ENCODE data around the gene CACTIN.
"Not testable (repeated sequence)": the region's sequence is repeated elsewhere in the genome, so short reads cannot be mapped to it uniquely, and the experiment has no call there.

The CACTIN gene

DNA sequence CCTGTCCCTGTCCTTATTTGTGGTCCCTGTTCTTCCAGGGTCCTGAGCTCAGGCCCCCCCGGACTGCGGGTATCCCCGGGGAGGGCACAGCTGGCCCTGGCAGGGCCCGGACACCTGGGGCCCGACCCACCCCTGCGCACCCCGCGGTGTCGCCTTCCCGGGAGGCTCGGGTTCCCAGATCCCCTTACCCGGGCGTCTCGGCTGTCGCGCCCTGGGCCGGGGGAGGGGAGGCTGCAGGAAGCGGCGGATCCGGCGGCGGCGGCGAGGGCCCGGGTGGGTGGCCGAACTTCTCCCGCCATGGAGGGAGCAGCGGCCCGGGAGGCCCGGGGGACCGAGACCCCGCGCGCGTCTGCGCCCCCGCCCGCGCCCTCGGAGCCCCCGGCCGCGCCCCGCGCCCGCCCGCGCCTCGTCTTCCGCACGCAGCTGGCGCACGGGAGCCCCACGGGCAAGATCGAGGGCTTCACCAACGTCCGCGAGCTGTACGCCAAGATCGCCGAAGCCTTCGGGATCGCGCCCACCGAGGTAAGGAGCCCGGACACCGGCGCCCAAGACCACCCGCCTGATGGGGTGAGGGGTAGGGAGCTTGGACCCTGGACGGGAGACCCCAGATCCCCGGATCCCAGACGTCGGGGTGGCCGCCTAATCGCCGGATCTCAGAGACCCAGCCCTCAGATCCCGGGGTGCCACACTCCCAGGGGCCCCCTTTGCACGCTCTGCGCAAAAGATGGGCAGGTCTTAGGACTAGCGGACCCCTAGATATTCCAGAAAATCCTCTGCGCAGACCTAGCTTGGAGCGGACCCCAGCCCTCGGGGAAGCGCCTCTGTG is 41.1 kb downstream of the CACTIN start, which contains the start of gene GIPC3:
GIPC3 (plus strand) TSS at position 178 of the 826 bp plus-strand sequence; CDS start at position 298, 120 bp downstream.
- Histone ChIP-seq H3K9me3 (ENCODE audit: insufficient read depth, low read depth, low read length) (peaks cover 4% of the 10 kb centered on the region; the same call in 1 of the 2 replicates), H3K9ac (ENCODE audit: low read depth, low read length) (no peak within 1 kb of the TSS), H3K27me3 (ENCODE audit: insufficient read depth, low read length) (peaks cover 44% of the 10 kb centered on the region), H3K4me3 (ENCODE audit: low read length) (peak within 1 kb of the TSS; percentile 55), H3K36me3 (ENCODE audit: insufficient read depth, low read depth, low read length) (no peaks in the 10 kb centered on the region), H3K4me1 (ENCODE audit: insufficient read depth, low read length) (no peaks in the 10 kb centered on the region), H3K27ac (ENCODE audit: low read length) (no peak within 1 kb of the TSS)

DNA sequence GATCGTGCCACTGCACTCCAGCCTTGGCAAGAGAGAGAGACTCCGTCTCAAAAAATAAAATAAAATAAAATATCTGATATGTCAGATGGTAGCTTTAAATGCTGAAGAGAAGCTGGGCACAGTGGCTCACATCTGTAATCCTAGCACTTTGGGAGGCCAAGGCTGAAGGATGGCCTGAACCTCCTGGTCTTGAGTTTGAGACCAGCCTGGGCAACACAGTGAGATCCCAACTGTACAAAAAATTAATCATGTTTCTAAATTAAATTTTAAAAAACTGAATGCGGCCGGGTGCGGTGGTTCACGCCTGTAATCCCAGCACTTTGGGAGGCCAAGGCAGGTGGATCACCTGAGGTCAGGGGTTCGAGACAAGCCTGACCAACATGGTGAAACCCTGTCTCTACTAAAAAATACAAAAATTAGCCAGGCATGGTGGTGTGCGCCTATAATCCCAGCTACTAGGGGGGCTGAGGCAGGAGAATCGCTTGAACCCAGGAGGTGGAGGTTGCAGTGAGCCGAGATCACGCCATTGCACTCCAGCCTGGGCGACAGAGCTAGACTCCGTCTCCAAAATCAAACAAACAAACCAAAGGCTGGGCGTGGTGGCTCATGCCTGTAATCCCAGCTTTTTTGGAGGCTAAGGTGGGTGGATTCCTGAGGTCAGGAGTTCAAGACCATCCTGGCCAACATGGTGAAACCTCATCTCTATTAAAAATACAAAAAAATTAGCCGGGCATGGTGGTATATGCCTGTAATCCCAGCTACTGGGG is 42.4 kb downstream of the CACTIN start:
- not testable (repeated sequence) for H3K27ac ChIP-seq (ENCODE audit: low read length); H3K36me3 ChIP-seq (ENCODE audit: insufficient read depth, low read depth, low read length); H3K4me1 ChIP-seq (ENCODE audit: insufficient read depth, low read length); H3K9ac ChIP-seq (ENCODE audit: low read depth, low read length); H3K9me3 ChIP-seq (ENCODE audit: insufficient read depth, low read depth, low read length); H3K4me3 ChIP-seq (ENCODE audit: low read length)
- H3K27me3 ChIP-seq (ENCODE audit: insufficient read depth, low read length) = peaks cover 44% of the 10 kb centered on the region

DNA sequence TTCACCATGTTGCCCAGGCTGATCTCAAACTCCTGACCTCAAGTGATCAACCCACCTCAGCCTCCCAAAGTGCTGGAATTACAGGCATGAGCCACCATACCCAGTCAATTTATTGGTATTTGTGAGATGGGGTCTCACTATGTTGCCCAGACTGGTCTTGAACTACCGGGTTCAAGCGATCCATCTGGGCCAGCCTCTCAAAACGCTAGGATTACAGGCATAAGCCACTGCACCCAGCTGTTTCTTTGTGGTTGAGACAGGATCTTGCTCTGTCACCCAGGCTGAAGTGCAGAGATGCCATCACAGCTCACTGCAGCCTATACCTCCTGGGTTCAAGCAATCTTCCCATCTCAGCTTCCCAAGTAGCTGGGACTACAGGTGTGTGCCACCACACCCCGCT is 44.8 kb downstream of the CACTIN start:
- H3K9ac ChIP-seq (ENCODE audit: low read depth, low read length); H3K4me3 ChIP-seq (ENCODE audit: low read length); H3K36me3 ChIP-seq (ENCODE audit: insufficient read depth, low read depth, low read length); H3K27ac ChIP-seq (ENCODE audit: low read length); H3K4me1 ChIP-seq (ENCODE audit: insufficient read depth, low read length); H3K9me3 ChIP-seq (ENCODE audit: insufficient read depth, low read depth, low read length): not testable (repeated sequence)
- H3K27me3 ChIP-seq (ENCODE audit: insufficient read depth, low read length) = peaks cover 37% of the 10 kb centered on the region

DNA sequence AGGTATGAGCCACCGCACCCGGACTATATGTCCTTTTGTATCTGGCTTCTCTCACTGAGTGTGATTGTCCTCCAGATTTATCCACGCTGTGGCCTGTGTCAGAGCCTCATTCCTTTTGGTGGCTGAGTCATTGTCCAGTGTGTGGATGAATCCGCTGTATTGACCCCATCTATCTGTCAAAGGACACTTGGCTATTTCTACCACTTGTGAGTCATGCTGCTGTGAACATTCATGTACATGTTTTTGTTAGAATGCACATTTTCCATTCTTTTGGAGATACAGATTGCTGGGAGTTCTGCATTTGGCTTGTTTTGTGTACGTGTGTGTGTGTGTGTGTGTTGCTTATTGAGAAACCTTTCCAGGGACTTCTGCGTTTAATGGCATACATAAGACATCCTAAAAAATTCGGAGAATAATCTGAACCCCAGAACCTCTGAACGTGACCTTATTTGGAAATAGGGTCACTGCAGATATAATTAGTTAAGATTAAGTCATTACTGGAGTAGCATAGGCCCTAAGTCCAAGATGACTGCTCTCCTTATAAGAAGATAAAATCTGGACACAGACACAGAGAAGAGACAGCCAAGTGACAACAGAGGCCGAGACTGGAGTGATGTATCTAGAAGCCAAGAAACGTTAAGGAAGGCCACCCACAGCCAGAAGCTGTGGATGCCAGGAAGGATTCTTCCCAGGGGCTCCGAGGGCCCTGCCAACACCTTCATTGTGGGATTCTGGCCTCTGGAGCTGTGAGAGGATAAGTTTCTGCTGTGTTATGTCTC is 46.2 kb downstream of the CACTIN start:
- peaks cover 22% of the 10 kb centered on the region for H3K27me3 ChIP-seq (ENCODE audit: insufficient read depth, low read length)
- no peak overlapping the region for H3K4me3 ChIP-seq (ENCODE audit: low read length)
- no peak overlapping the region for H3K27ac ChIP-seq (ENCODE audit: low read length)
- no peak overlapping the region for H3K9ac ChIP-seq (ENCODE audit: low read depth, low read length)
- H3K36me3 ChIP-seq (ENCODE audit: insufficient read depth, low read depth, low read length) = no peaks in the 10 kb centered on the region
- peaks cover 5% of the 10 kb centered on the region; the same call in 1 of the 2 replicates for H3K4me1 ChIP-seq (ENCODE audit: insufficient read depth, low read length)
- H3K9me3 ChIP-seq (ENCODE audit: insufficient read depth, low read depth, low read length) = no peaks in the 10 kb centered on the region

DNA sequence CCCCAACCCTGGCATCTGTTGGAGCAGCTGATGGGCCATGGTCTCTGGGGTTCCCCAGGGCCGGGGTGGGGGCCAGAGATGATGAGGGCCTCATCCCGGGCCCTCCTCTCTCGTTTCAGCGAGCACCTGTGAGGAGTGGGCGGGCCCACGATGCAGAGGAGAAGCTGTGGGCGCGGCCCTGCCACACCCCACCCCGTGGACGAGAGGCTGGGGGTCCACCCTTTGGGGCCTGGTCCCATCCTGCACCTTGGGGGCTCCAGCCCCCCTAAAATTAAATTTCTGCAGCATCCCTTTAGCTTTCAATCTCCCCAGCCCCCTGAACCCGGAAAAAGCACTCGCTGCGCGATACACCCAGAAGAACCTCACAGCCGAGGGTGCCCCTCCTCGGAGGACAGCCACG is 48.2 kb downstream of the CACTIN start:
- Histone ChIP-seq H3K9ac (ENCODE audit: low read depth, low read length) (no peak overlapping the region), H3K4me3 (ENCODE audit: low read length) (peak overlapping the region; percentile 11; the same call in 1 of the 2 replicates), H3K27ac (ENCODE audit: low read length) (no peak overlapping the region)

DNA sequence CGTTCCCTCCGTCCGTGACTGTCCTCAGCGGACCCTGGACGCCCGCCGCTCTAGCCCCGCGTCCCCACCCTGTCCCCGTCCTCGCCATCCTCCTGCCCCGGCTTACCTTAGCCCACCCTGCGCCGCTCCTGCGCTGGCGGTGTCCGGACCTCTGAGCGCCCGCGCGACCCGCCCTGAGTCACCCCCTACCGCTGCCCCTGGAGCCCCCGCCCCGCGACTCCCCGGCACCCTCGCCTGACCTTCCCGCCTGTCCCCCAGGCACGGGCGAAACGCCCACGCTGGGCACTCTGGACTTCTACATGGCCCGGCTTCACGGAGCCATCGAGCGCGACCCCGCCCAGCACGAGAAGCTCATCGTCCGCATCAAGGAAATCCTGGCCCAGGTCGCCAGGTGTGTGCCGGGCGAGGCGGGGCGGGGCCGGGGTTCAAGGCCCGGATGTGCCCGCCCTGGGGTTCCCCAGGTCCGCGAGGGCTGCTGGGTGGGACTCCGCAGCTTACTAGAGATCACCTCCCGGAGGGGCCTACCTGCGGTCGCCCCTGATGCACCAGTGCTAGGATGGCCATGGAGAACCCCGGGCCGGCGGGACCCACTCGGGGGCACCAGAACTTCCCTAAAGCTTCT is 48.8 kb downstream of the CACTIN start:
- H3K36me3 ChIP-seq (ENCODE audit: insufficient read depth, low read depth, low read length) = no peaks in the 10 kb centered on the region
- H3K27ac ChIP-seq (ENCODE audit: low read length) = no peak overlapping the region
- H3K9me3 ChIP-seq (ENCODE audit: insufficient read depth, low read depth, low read length) = no peaks in the 10 kb centered on the region
- H3K4me3 ChIP-seq (ENCODE audit: low read length) = peak overlapping the region; percentile 11; the same call in 1 of the 2 replicates
- H3K27me3 ChIP-seq (ENCODE audit: insufficient read depth, low read length) = no peaks in the 10 kb centered on the region
- peaks cover 5% of the 10 kb centered on the region; the same call in 1 of the 2 replicates for H3K4me1 ChIP-seq (ENCODE audit: insufficient read depth, low read length)
- no peak overlapping the region for H3K9ac ChIP-seq (ENCODE audit: low read depth, low read length)

More for the DNA sequence above, 48.2 kb downstream of the CACTIN start:
- no peaks in the 10 kb centered on the region for H3K9me3 ChIP-seq (ENCODE audit: insufficient read depth, low read depth, low read length)
- peaks cover 5% of the 10 kb centered on the region; the same call in 1 of the 2 replicates for H3K4me1 ChIP-seq (ENCODE audit: insufficient read depth, low read length)
- no peaks in the 10 kb centered on the region for H3K36me3 ChIP-seq (ENCODE audit: insufficient read depth, low read depth, low read length)
- peaks cover 3% of the 10 kb centered on the region for H3K27me3 ChIP-seq (ENCODE audit: insufficient read depth, low read length)

DNA sequence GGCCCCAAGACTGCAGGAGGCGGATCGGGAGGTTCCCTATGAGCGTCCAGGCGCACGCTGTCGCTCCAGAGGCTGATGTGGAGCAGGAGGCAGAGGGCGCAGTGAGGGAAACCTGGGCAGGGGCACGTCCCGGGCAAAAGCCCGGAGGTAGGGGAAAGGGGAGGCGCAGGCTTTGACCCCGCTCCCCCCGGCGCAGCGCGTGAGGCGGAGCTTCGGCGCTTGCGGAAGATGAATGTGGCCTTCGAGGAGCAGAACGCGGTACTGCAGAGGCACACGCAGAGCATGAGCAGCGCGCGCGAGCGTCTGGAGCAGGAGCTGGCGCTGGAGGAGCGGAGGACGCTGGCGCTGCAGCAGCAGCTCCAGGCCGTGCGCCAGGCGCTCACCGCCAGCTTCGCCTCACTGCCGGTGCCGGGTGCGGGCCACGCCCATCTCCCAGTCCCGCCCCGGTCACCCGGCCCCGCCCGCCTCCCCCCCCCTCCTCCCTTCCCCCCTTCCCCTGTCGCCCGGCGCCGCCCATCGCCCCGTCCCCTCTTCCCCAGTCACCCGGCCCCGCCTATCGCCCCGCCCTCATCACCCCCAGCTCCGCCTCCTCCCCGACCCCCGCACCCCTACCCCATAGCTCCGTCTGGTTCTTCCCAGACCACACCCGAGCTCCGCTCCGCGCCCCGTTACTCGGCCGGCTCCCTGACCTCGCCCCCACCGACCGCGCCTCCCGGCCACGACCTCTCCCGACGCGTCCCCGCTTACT is 49.7 kb downstream of the CACTIN start:
- peaks cover 9% of the 10 kb centered on the region; the same call in 1 of the 2 replicates for H3K4me1 ChIP-seq (ENCODE audit: insufficient read depth, low read length)
- no peaks in the 10 kb centered on the region for H3K27me3 ChIP-seq (ENCODE audit: insufficient read depth, low read length)
- H3K4me3 ChIP-seq (ENCODE audit: low read length) = peak overlapping the region; percentile 70
- H3K36me3 ChIP-seq (ENCODE audit: insufficient read depth, low read depth, low read length) = no peaks in the 10 kb centered on the region
- peak overlapping the region; percentile 74; the same call in 1 of the 2 replicates for H3K9ac ChIP-seq (ENCODE audit: low read depth, low read length)
- no peaks in the 10 kb centered on the region for H3K9me3 ChIP-seq (ENCODE audit: insufficient read depth, low read depth, low read length)
- no peak overlapping the region for H3K27ac ChIP-seq (ENCODE audit: low read length)

DNA sequence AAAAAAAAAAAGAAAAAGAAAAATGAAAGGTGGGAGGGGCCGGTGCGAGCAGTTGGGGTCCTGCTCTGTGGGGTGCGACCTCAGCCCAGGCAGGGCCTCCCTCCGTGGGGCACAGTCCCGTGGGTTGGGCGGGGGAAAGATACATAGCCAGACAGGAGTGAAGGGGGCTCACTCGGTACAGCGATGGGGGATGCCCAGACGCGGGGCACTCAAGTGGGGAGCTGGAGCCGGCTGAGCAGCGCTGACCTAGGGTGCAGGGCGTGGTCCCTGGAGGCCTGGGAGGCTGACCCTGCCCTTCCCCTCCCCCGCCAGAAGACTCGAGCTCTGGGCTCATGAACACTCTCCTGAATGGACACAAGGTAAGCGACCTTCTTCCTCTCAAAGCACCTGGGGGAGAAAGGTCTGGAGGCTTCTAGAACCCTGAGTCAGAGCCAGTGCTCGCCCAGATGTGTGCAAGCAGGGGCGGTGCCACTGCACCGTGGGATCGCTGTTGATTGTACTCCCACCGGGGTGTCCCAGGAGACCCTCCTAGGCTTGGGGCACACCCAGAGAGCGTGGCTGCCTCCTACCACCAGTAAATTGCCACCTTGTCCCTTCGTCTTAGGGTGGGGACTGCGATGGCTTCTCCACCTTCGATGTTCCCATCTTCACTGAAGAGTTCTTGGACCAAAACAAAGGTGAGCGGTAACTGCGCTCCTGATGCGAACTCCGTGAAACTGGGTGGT is 50.5 kb downstream of the CACTIN start:
- H3K27ac ChIP-seq (ENCODE audit: low read length) = no peak overlapping the region
- H3K4me3 ChIP-seq (ENCODE audit: low read length) = peak overlapping the region; percentile 70
- peaks cover 9% of the 10 kb centered on the region; the same call in 1 of the 2 replicates for H3K4me1 ChIP-seq (ENCODE audit: insufficient read depth, low read length)

DNA sequence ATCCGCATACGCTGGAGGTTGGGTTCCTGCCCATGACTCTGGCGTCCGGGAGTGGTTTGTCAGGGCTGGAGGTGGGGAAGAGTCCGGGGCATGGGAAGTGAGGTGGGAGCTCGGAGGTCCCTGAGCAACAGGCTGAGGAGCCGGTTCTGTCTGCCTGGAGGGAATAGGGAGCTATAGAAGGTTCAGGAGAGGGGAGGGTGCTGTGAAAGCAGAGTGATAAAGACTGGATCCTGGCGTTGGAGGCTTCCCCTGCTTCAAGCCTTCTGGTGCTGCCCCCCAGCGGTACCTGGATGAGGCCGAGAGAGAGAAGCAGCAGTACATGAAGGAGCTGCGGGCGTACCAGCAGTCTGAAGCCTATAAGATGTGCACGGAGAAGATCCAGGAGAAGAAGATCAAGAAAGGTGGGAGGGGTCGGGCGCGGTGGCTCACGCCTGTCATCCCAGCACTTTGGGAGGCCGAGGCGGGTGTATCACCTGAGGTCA is 51.3 kb downstream of the CACTIN start:
- no peak overlapping the region for H3K4me3 ChIP-seq (ENCODE audit: low read length)
- peaks cover 9% of the 10 kb centered on the region; the same call in 1 of the 2 replicates for H3K4me1 ChIP-seq (ENCODE audit: insufficient read depth, low read length)
- no peaks in the 10 kb centered on the region for H3K9me3 ChIP-seq (ENCODE audit: insufficient read depth, low read depth, low read length)
- no peaks in the 10 kb centered on the region for H3K27me3 ChIP-seq (ENCODE audit: insufficient read depth, low read length)
- H3K36me3 ChIP-seq (ENCODE audit: insufficient read depth, low read depth, low read length) = no peaks in the 10 kb centered on the region
- H3K9ac ChIP-seq (ENCODE audit: low read depth, low read length) = no peak overlapping the region
- no peak overlapping the region for H3K27ac ChIP-seq (ENCODE audit: low read length)

More for the DNA sequence above, 50.5 kb downstream of the CACTIN start:
- no peaks in the 10 kb centered on the region for H3K36me3 ChIP-seq (ENCODE audit: insufficient read depth, low read depth, low read length)
- no peaks in the 10 kb centered on the region for H3K9me3 ChIP-seq (ENCODE audit: insufficient read depth, low read depth, low read length)
- H3K9ac ChIP-seq (ENCODE audit: low read depth, low read length) = peak overlapping the region; percentile 74; the same call in 1 of the 2 replicates
- H3K27me3 ChIP-seq (ENCODE audit: insufficient read depth, low read length) = no peaks in the 10 kb centered on the region

All from iPS-20b (cell line).